Activated CD4-positive, alpha-beta T cell treated with anti-CD3 and anti-CD28 coated beads, Interleukin-2, amount 50 U/mL, for 48 hours (primary cell): ENCODE data around the gene ATG9A.

Source experiments
- DNase-seq, 2 experiments: peaks; one replicate each; pipeline ENCODE4 v3.0.0-alpha.2; 2020

ATG9A gene

GRCh38 chr2:219175928-219176817, 53.3 kb downstream of the ATG9A start:
- DNase-seq, result peak; percentile 42 to 55

- no peak for DNase-seq
Observed at GRCh38 chr2:219175486-219175885, 54.0 kb downstream of the ATG9A start.

- no peak for DNase-seq
Observed at GRCh38 chr2:219174801-219175200, 54.6 kb downstream of the ATG9A start.

- DNase-seq, result no peak
Observed at GRCh38 chr2:219174146-219174545, 55.3 kb downstream of the ATG9A start.

- no peak for DNase-seq
Observed at GRCh38 chr2:219173176-219173575, 56.3 kb downstream of the ATG9A start.

GRCh38 chr2:219172231-219173154, 56.9 kb downstream of the ATG9A start:
- no peak for DNase-seq

GRCh38 chr2:219171231-219171651, 58.2 kb downstream of the ATG9A start:
- peak; percentile 13 to 36 for DNase-seq

- DNase-seq, result peak in 1 of 2 experiments; percentile 37
Observed at GRCh38 chr2:219169930-219170654, 59.3 kb downstream of the ATG9A start, which contains the start of gene SLC23A3. TSS of gene SLC23A3 (minus strand) at chr2:219170029. CDS start at chr2:219169984, 45 bp downstream.
